ENCODE data around the gene XRN2. TPM values are rescaled to one million over a fixed set of nuclear protein-coding genes. Genes with fewer than 3 reads are reported as not detected.

The XRN2 gene
- total RNA-seq, 4 donors from 2014 or later = 41.3 to 51.0 (median 46.4) TPM

GRCh38 chr20:21272679-21273078 is 30.5 kb upstream of the XRN2 start:
- DNase-seq (ENCODE audit: low spot score in 2 of 2) = no peak
- 89% methylated on average over 3 of the region's 3 CpGs for WGBS
- no peaks in the 10 kb centered on the region for H3K9me3 ChIP-seq
- no peak overlapping the region for H3K27ac ChIP-seq
- H3K36me3 ChIP-seq = no peaks in the 10 kb centered on the region
- no peak overlapping the region for H3K4me3 ChIP-seq
- no peaks in the 10 kb centered on the region for H3K4me1 ChIP-seq
- no peak for TF ChIP-seq EP300 (IDR thresholded peaks at IDR 0.05)
- TF ChIP-seq POLR2A (IDR thresholded peaks at IDR 0.05) = no peak
- TF ChIP-seq POLR2AphosphoS5 (IDR thresholded peaks at IDR 0.05) = no peak
- no peak for TF ChIP-seq CTCF (IDR thresholded peaks at IDR 0.05)
- H3K27me3 ChIP-seq = peaks cover 12% of the 10 kb centered on the region

DNA sequence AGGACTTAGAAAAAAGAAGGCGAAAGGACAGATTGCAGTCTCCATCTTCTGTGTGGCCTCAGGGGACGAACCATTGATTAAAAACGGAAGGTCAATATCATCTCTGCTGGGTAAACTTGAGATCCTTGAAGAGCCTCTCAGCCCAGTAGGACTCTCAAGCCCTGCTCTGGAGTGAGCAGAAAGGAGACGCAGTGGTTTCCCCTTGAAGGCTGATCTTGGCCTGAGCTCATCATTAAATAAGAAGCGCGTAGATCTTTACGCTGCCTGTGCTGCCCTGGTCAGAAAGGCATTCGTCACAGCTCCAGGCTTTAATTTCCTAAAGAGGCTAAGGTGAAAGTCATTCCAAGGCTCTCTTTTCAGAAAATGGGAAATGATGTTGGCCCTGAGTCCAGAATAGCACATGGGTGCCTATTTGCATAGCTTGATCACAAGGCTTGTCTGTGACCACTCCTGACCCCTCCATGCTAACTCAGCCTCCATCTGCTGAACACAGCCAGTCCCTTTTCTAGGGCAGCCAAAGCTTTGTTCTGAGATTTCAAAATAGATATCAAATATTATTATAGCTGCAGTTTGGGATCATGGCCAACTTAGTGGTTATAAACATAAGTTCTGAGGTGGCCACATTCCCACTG is 29.3 kb upstream of the XRN2 start:
- no peaks in the 10 kb centered on the region for H3K9me3 ChIP-seq
- H3K27ac ChIP-seq = no peak overlapping the region
- no peaks in the 10 kb centered on the region for H3K4me1 ChIP-seq
- no peak for TF ChIP-seq POLR2AphosphoS5 (IDR thresholded peaks at IDR 0.05)
- no peak for TF ChIP-seq CTCF (IDR thresholded peaks at IDR 0.05)
- TF ChIP-seq EP300 (IDR thresholded peaks at IDR 0.05) = no peak
- TF ChIP-seq POLR2A (IDR thresholded peaks at IDR 0.05) = no peak
- WGBS = 87% methylated on average over 8 of the region's 8 CpGs
- no peaks in the 10 kb centered on the region for H3K36me3 ChIP-seq
- DNase-seq (ENCODE audit: low spot score in 2 of 2) = no peak
- peaks cover 12% of the 10 kb centered on the region for H3K27me3 ChIP-seq
- H3K4me3 ChIP-seq = no peak overlapping the region

- 95% methylated on average over 2 of the region's 2 CpGs for WGBS
- no peak for DNase-seq (ENCODE audit: low spot score in 2 of 2)
- H3K4me1 ChIP-seq = no peaks in the 10 kb centered on the region
- peaks cover 10% of the 10 kb centered on the region for H3K27me3 ChIP-seq
- TF ChIP-seq EP300 (IDR thresholded peaks at IDR 0.05) (no peak), POLR2AphosphoS5 (IDR thresholded peaks at IDR 0.05) (no peak), POLR2A (IDR thresholded peaks at IDR 0.05) (no peak), CTCF (IDR thresholded peaks at IDR 0.05) (no peak)
- no peaks in the 10 kb centered on the region for H3K9me3 ChIP-seq
- no peaks in the 10 kb centered on the region for H3K36me3 ChIP-seq
- no peak overlapping the region for H3K27ac ChIP-seq
- H3K4me3 ChIP-seq = no peak overlapping the region
Observed at GRCh38 chr20:21278829-21279228, 24.3 kb upstream of the XRN2 start.

DNA sequence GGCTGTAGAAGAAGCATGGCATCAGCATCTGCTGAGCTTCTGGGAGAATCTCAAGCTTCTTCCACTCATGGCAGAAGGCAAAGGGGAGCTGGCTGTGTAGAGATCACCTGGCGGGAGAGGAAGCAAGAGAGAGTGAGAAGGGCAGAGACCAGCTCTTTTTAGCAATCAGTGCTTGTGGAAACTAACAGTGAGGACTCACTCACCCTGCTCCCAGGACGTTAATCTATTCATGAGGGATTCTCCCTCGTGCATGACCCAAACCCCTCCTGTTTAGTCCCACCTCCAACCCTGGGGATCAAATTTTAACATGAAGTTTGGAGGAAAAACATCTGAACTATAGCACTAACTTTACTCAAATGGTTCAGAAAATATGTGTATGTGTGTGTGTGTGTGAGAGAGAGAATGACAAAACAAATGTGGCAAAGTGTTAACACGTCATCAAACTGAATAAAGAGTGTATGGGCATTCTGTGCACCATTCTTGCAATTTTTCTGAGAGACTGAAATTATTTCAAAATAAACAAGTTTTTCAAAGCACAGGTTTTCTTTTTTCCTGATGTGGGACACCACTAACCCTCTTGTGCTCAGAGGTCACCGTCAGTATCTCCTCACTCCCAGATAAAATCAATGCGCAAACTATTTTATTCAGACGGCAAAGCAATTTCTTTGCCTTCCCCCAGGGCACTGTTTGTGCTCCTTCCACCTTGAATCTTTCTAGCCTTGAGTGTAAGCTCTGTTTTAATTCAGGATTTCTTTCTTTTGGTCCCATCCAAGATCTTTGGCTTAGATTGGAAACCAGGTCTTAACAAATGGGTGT is 23.2 kb upstream of the XRN2 start:
- no peak for DNase-seq (ENCODE audit: low spot score in 2 of 2)
- Histone ChIP-seq H3K36me3 (no peaks in the 10 kb centered on the region), H3K9me3 (no peaks in the 10 kb centered on the region), H3K4me3 (no peak overlapping the region), H3K4me1 (no peaks in the 10 kb centered on the region), H3K27ac (no peak overlapping the region), H3K27me3 (peaks cover 2% of the 10 kb centered on the region)
- WGBS = 56% methylated on average over 7 of the region's 7 CpGs
- TF ChIP-seq POLR2A (IDR thresholded peaks at IDR 0.05) (no peak), EP300 (IDR thresholded peaks at IDR 0.05) (no peak), POLR2AphosphoS5 (IDR thresholded peaks at IDR 0.05) (no peak)

GRCh38 chr20:21280522-21281016 is 22.6 kb upstream of the XRN2 start:
- peaks cover 2% of the 10 kb centered on the region for H3K27me3 ChIP-seq
- H3K27ac ChIP-seq = no peak overlapping the region
- no peaks in the 10 kb centered on the region for H3K9me3 ChIP-seq
- no peaks in the 10 kb centered on the region for H3K4me1 ChIP-seq
- no peak overlapping the region for H3K4me3 ChIP-seq
- no peak for DNase-seq (ENCODE audit: low spot score in 2 of 2)
- H3K36me3 ChIP-seq = no peaks in the 10 kb centered on the region
- TF ChIP-seq EP300 (IDR thresholded peaks at IDR 0.05) = no peak
- no peak for TF ChIP-seq CTCF (IDR thresholded peaks at IDR 0.05)
- no peak for TF ChIP-seq POLR2A (IDR thresholded peaks at IDR 0.05)
- no peak for TF ChIP-seq POLR2AphosphoS5 (IDR thresholded peaks at IDR 0.05)
- WGBS = 76% methylated on average over 3 of the region's 3 CpGs
